ENCODE results near the gene BIRC7.
"Not testable (repeated sequence)": the region's sequence is repeated elsewhere in the genome, so short reads cannot be mapped to it uniquely, and the experiment has no call there.

The BIRC7 gene

GRCh38 chr20:63248835-63249591 lies 13.3 kb downstream of the BIRC7 start:
- DNase-seq (ENCODE audit: low spot score) = no peak

DNA sequence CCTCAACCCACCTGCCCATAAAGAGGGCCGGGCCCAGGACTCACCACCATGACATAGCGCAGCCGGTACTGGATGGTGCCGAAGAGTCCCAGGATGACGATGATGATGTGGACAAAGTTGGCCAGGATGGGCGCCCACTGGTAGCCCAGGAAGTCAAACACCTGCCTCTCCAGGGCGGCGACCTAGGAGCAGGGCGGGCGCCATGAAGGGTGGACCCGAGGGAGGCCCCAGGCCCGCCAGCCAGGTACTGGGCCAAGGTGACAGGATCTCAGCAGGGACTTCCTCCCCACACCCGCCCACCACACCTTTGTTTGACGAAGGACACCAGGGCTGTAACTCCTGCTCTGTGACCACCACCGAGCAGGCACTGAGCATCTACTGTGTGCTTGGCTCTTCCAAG lies 14.2 kb downstream of the BIRC7 start:
- no peak for DNase-seq (ENCODE audit: low spot score)

GRCh38 chr20:63251350-63251749 lies 15.6 kb downstream of the BIRC7 start:
- not testable (repeated sequence) for DNase-seq (ENCODE audit: low spot score)

DNA sequence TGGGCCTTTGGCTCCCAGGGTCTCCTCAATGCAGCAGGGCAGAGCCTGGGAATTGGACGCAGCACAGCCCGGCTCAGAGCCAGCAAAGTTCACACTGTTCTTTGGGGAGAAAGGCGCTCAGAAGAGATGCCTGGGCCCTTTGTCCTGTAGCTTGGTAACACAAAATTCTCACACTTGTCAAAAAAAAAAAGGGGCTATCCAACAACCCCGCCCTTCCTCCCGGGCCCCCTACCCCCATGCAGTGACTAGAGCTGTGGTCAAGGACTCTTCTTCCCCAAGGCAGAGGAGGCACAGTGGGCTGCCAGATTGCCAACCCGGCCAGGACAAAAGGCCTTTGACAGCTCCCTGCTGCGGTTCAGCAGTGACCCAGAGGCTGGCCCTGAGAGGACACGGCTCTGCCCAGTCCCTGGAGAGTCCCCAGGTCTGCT lies 16.6 kb downstream of the BIRC7 start:
- peak; percentile 46 for DNase-seq (ENCODE audit: low spot score)

DNA sequence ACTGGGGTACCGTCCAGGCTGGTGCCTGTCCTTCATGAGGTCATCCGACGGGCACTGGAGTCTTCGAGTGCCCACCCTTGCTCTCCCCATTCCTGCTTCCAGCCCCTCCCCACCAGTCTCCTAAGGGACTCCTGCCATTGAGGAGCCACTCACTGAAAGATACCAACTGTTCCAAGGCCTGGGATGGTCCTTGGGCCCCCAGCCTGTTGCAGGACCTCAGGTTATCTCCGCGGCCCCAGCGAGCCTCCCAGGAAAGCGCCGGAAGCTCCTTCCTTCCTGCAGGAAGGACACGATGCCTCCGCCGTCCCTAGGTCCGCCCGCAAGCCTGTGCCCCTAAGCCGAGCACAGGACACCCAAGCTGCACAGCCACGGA lies 17.3 kb downstream of the BIRC7 start:
- DNase-seq (ENCODE audit: low spot score) = no peak

GRCh38 chr20:63253438-63254231 lies 17.9 kb downstream of the BIRC7 start:
- no peak for DNase-seq (ENCODE audit: low spot score)

- DNase-seq (ENCODE audit: low spot score) = no peak
Measured at GRCh38 chr20:63254232-63254605, 18.5 kb downstream of the BIRC7 start, which contains the start of gene NKAIN4. Gene NKAIN4, minus strand, starts transcription at chr20:63254463. Its CDS starts 13 bp downstream, at chr20:63254450.

GRCh38 chr20:63254606-63255384 lies 19.1 kb downstream of the BIRC7 start:
- no peak for DNase-seq (ENCODE audit: low spot score)

DNA sequence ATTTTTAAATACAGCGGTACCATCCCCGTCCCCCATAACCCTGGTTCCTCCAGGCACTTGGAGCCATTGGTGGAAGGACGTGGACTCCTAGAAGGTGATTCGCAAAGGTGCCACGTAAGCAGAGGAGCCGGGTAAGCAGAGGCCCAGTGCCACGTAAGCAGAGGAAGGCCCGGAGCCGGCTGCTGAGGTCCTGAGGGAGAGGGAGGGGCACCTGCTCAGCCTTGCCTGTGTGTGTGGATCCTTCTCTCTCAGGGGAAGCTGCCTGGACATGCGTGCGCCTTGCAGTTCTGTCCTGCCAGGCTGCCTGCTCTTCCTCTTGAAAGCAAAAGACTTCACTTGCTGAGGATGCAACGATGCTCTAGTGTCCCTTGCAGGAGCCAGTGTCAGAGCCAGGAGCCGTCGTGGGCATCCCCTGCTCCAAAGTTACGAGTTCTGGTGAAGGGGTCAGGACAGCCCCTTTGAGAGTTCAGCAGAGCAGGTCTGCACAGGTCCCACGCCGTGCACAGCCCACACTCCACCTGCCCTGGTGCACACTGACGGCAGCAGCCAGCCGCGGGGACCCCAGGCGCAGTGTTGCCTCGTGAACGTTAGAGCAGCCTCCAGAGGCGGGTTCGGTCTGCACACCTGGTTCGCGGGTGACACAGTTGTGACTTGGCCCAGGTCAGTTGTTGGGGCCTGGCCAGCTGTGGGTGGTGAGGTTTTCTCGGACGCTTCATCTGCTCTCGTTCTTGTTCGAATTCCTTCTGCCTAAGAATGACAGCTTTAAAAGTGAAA lies 20.4 kb downstream of the BIRC7 start:
- DNase-seq (ENCODE audit: low spot score) = no peak

GRCh38 chr20:63256954-63257353 lies 21.2 kb downstream of the BIRC7 start:
- DNase-seq (ENCODE audit: low spot score) = no peak

- DNase-seq (ENCODE audit: low spot score) = no peak
Measured at GRCh38 chr20:63257629-63258028, 21.9 kb downstream of the BIRC7 start.

- DNase-seq (ENCODE audit: low spot score) = no peak
Measured at GRCh38 chr20:63258781-63259180, 23.1 kb downstream of the BIRC7 start.

- DNase-seq (ENCODE audit: low spot score) = no peak
Measured at GRCh38 chr20:63259734-63260460, 24.2 kb downstream of the BIRC7 start.

- DNase-seq (ENCODE audit: low spot score) = no peak
Measured at GRCh38 chr20:63260521-63260920, 24.8 kb downstream of the BIRC7 start.

DNA sequence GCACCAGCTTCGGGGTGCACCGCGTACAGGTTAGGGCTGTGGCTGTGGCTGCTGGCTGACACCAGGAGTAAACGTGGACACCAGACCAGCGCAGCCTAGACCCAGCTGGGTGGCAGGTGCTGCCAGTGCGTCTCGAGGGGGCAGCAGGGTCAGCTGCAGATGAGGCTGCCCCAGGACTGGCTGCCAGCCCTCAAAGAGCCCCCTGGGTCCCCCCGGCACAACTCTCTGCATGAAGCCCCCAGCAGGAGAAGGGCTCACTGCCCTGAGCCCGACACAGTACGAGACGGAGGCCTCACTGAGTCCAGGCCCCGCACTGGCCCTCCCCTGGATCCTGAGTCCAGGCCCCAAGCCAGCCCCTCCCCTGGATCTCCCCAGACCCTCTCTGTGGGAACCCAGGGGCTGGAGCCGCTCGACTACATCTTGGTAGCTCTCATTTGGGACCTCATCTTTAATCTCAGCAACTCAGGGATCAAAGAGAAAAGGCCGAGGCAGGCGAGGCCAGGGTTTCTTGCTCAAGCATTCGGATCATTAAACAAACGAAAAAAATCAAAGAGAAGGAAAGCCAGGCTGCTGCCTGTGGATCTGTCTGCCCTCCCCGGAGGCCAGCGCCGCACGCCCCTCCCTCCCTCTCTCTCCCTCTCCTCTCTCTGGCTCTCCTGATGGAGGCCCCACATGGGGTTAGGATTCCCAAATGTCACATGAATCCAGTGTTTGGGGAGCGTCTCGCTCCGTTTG lies 25.5 kb downstream of the BIRC7 start:
- DNase-seq (ENCODE audit: low spot score) = no peak

DNA sequence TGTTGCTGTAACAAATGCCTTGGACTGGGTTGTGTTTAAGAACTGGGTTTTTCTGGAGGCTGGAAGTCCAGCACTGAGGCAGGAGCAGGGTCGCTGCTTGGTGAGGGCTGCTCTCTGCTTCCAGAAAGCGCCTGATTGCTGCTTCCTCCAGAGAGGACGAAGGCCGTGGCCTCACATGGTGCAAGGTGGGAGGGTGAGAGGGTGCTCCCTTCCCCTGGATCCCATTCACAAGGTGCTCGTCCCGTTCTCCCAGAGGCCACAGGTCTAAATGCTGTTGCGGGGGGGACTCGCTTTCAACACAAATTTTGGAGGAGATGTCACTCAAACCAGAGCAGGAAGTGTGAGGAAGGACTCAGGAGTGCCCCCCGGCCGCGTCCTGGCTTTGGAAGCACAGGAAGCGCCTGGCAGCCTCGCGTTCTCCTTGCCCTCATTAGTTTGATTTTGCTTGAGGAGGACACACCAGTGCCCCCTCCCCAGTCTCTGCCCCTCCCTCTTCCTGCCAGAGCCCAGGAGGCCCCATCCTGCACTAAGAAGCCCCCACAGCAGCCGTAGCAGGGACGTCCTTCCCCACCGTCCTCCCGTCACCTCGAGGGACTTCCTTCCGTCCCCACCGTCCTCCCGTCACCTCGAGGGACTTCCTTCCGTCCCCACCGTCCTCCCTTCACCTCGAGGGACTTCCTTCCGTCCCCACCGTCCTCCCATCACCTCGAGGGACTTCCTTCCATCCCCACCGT lies 26.3 kb downstream of the BIRC7 start:
- DNase-seq (ENCODE audit: low spot score) = no peak

DNA sequence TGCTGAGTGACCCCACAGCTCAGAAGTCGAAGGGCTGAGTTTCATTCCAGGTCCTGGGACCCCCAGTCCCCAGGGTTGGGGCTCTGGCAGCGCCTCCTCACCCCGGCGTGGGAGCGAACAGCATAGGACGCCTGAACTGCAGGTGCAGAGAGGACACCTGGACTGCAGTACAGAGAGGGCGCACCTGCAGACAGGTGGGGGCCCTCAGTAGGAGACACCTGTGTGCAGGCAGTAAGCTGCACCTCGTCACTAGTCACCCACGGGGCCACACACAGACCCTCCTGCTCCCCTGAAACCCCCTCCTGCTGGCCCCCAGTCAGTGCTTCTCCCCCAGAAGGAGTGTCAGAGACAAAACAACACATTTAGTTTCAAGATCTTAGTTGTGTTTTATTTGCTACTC lies 27.1 kb downstream of the BIRC7 start:
- no peak for DNase-seq (ENCODE audit: low spot score)

DNA sequence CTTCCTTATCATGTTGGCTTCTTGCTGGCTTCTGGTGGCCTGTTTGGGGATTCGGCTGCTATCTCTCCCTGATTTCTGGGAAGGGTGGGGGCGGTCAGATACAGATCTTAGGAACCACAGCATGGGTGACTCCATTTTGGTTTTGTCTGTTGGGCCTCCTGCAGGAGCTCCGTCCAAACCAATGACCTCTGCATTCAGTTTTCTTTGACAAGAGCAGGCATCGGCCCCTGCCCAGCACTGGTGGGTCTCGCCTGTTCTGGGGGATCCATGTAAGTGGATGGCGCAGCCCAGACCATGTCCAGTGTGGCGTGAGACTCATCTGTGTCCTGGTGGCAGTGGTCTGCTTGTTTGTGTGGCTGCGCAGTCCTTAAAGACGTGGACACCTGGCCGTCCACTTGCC lies 28.3 kb downstream of the BIRC7 start:
- DNase-seq (ENCODE audit: low spot score) = no peak

DNA sequence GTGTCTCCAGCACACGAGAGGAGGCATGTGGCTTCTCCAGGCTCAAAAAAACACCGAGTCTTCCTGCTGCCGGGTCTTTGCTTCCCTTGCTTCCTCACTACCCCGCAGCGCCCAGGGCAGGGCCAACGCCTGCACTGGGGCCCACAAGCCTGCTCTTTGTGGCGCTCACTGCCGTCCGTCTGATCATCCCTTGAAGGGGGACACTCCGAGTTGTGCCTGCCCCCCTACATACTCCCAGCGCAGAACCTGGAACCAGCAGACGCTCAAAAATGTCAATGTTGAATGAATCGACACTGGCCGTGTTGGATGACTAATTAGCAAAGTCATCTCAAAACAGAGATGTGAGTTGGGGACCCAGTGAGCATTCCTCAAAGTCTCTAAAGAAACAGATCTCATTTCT lies 28.8 kb downstream of the BIRC7 start:
- DNase-seq (ENCODE audit: low spot score) = no peak
